H9 (cell line): Measurements from ENCODE around the gene BSDC1. TPM values are rescaled to one million over a fixed set of nuclear protein-coding genes. Genes with fewer than 3 reads are reported as not detected.

Experiments
- DNase-seq: peaks from one replicate; pipeline ENCODE4 v3.0.0-alpha.2; 2017
- H2AFZ ChIP-seq: one replicate; pipeline ENCODE4 v1.6.1; 2013; ENCODE audit warnings: mild to moderate bottlenecking, low read length, control low read depth, moderate library complexity
- H2AK5ac ChIP-seq: 2 replicates; pipeline ENCODE4 v1.6.1; 2013; ENCODE audit warnings: low read length, control low read depth, mixed read lengths; ENCODE audit not compliant: insufficient read length
- H2BK120ac ChIP-seq: one replicate; pipeline ENCODE4 v1.6.1; 2013; ENCODE audit warnings: low read depth, mild to moderate bottlenecking, low read length, control low read depth, inconsistent platforms; ENCODE audit not compliant: poor library complexity, severe bottlenecking
- H2BK12ac ChIP-seq: 2 replicates; pipeline ENCODE4 v1.6.1; 2013; ENCODE audit warnings: low read length, control low read depth, mixed read lengths, low read depth; ENCODE audit not compliant: insufficient read length
- H2BK15ac ChIP-seq: 2 replicates; pipeline ENCODE4 v1.6.1; 2013; ENCODE audit warnings: low read depth, low read length, control low read depth
- H2BK20ac ChIP-seq: one replicate; pipeline ENCODE4 v1.6.1; 2013; ENCODE audit warnings: low read depth, mild to moderate bottlenecking, low read length, control low read depth, inconsistent platforms; ENCODE audit not compliant: poor library complexity, severe bottlenecking
- H2BK5ac ChIP-seq: 2 replicates; pipeline ENCODE4 v1.6.1; 2013; ENCODE audit warnings: low read length, control low read depth, mixed read lengths; ENCODE audit not compliant: insufficient read length
- H3K14ac ChIP-seq: 2 replicates; pipeline ENCODE4 v1.6.1; 2013; ENCODE audit warnings: low read length, control low read depth; ENCODE audit not compliant: insufficient read depth
- H3K18ac ChIP-seq: 2 replicates; pipeline ENCODE4 v1.6.1; 2013; ENCODE audit warnings: low read depth, mild to moderate bottlenecking, mixed read lengths, low read length, control low read depth; ENCODE audit not compliant: insufficient read length
- H3K23ac ChIP-seq: 2 replicates; pipeline ENCODE4 v1.6.1; 2013; ENCODE audit warnings: low read length, control low read depth, mixed read lengths, low read depth; ENCODE audit not compliant: insufficient read length
- H3K23me2 ChIP-seq: 2 replicates; pipeline ENCODE4 v1.6.1; 2013; ENCODE audit warnings: low read depth, mild to moderate bottlenecking, mixed read lengths, low read length, control low read depth; ENCODE audit not compliant: insufficient read length, poor library complexity, severe bottlenecking
- H3K27ac ChIP-seq: 2 replicates; pipeline ENCODE4 v1.5.1; 2013; ENCODE audit warnings: low read length, control low read depth, mixed read lengths, low read depth; ENCODE audit not compliant: insufficient read length
- H3K27me3 ChIP-seq: 2 replicates; pipeline ENCODE4 v1.6.1; 2013; ENCODE audit warnings: low read length, control low read depth, inconsistent platforms; ENCODE audit not compliant: insufficient read depth
- H3K4ac ChIP-seq: 2 replicates; pipeline ENCODE4 v1.6.1; 2013; ENCODE audit warnings: low read depth, mild to moderate bottlenecking, control low read depth, inconsistent platforms, low read length, moderate library complexity
- H3K4me1 ChIP-seq: 2 replicates; pipeline ENCODE4 v1.6.1; 2013; ENCODE audit warnings: low read length, control low read depth, inconsistent platforms; ENCODE audit not compliant: insufficient read depth
- H3K4me2 ChIP-seq: 2 replicates; pipeline ENCODE4 v1.6.1; 2013; ENCODE audit warnings: low read length, control low read depth, mixed read lengths; ENCODE audit not compliant: insufficient read length, insufficient read depth
- H3K56ac ChIP-seq: 2 replicates; pipeline ENCODE4 v1.6.1; 2013; ENCODE audit warnings: low read depth, mild to moderate bottlenecking, mixed read lengths, low read length, control low read depth; ENCODE audit not compliant: insufficient read length
- H3K79me1 ChIP-seq: 2 replicates; pipeline ENCODE4 v1.6.1; 2013; ENCODE audit warnings: low read depth, mild to moderate bottlenecking, moderate library complexity, low read length, control low read depth, inconsistent platforms; ENCODE audit not compliant: insufficient read depth, poor library complexity, severe bottlenecking
- H3K79me2 ChIP-seq: 2 replicates; pipeline ENCODE4 v1.6.1; 2013; ENCODE audit warnings: low read length, control low read depth, inconsistent platforms; ENCODE audit not compliant: insufficient read depth
- H3K9ac ChIP-seq: 2 replicates; pipeline ENCODE4 v1.6.1; 2013; ENCODE audit warnings: low read length, control low read depth, mixed read lengths; ENCODE audit not compliant: insufficient read length; ENCODE audit errors: extremely low read depth
- H3K9me3 ChIP-seq: one replicate; pipeline ENCODE4 v1.6.1; 2013; ENCODE audit warnings: low read depth, low read length, inconsistent platforms; ENCODE audit not compliant: control insufficient read depth
- H3T11ph ChIP-seq: one replicate; pipeline ENCODE4 v1.6.1; 2013; ENCODE audit warnings: mild to moderate bottlenecking, low read length, control low read depth, inconsistent platforms
- H4K20me1 ChIP-seq: one replicate; pipeline ENCODE4 v1.6.1; 2013; ENCODE audit not compliant: control insufficient read depth, insufficient read length, insufficient read depth
- H4K5ac ChIP-seq: 2 replicates; pipeline ENCODE4 v1.6.1; 2013; ENCODE audit warnings: low read depth, mild to moderate bottlenecking, mixed read lengths, low read length, control low read depth; ENCODE audit not compliant: insufficient read length
- H4K8ac ChIP-seq: replicated peaks from 2 replicates; pipeline ENCODE4 v1.6.1; 2013; ENCODE audit warnings: low read length, control low read depth, mixed read lengths, low read depth; ENCODE audit not compliant: insufficient read length
- H4K91ac ChIP-seq: 2 replicates; pipeline ENCODE4 v1.6.1; 2013; ENCODE audit warnings: low read depth, mild to moderate bottlenecking, moderate library complexity, mixed read lengths, low read length, control low read depth; ENCODE audit not compliant: insufficient read length
- H3K27ac Mint-ChIP-seq, 3 experiments: 2 replicates in 2 of 3; 3 replicates in 1 of 3; pipeline ENCODE4 v1.8.0; 2020 to 2021; ENCODE audit warnings: mixed read lengths in 3 of 3, mild to moderate bottlenecking in 1 of 3, moderate library complexity in 1 of 3
- H3K27me3 Mint-ChIP-seq: 2 replicates; pipeline ENCODE4 v1.8.0; 2021; ENCODE audit warnings: low read depth, mild to moderate bottlenecking, moderate library complexity, mixed read lengths
- H3K36me3 Mint-ChIP-seq, 3 experiments: 2 replicates in 2 of 3; 3 replicates in 1 of 3; pipeline ENCODE4 v1.8.0; 2020 to 2021; ENCODE audit warnings: low read depth in 3 of 3, mixed read lengths in 3 of 3; ENCODE audit not compliant: insufficient read depth in 1 of 3
- H3K4me1 Mint-ChIP-seq, 2 experiments: 2 replicates each; pipeline ENCODE4 v1.8.0; 2020; ENCODE audit warnings: mixed read lengths in 2 of 2
- H3K4me3 Mint-ChIP-seq, 2 experiments: 2 replicates in 1 of 2; 3 replicates in 1 of 2; pipeline ENCODE4 v1.8.0; 2020 to 2021; ENCODE audit warnings: mild to moderate bottlenecking in 2 of 2, mixed read lengths in 2 of 2, moderate library complexity in 1 of 2
- H3K9me3 Mint-ChIP-seq, 2 experiments: 2 replicates in 1 of 2; 3 replicates in 1 of 2; pipeline ENCODE4 v1.8.0; 2020; ENCODE audit warnings: mild to moderate bottlenecking in 2 of 2, mixed read lengths in 2 of 2, moderate library complexity in 1 of 2
- WGBS: extraction: QIAGEN DNeasy Blood & Tissue Kit; methylation state at CpG from one replicate; pipeline ENCODE4 v1.1.7; 2013; ENCODE audit warnings: missing lambda C conversion rate, low lambda C conversion rate, mixed read lengths; ENCODE audit not compliant: insufficient read length; ENCODE audit errors: extremely low coverage; 5-methylcytosine and 5-hydroxymethylcytosine counted together
- total RNA-seq: library from RNA; stranded (reverse); gene quantifications from 2 replicates; pipeline ENCODE4 v1.2.1, GENCODE V29; 2021
- TF ChIP-seq, protein P1 (sequence below): fragments of 200-600 bp; sonication (generic); conservative IDR thresholded peaks from 3 replicates; pipeline ENCODE4 v1.8.0; 2021; ENCODE audit warnings: antibody characterized with exemption, mild to moderate bottlenecking

BSDC1 gene
- total RNA-seq, 1 experiment from 2014 or later = 52.6 TPM

DNA sequence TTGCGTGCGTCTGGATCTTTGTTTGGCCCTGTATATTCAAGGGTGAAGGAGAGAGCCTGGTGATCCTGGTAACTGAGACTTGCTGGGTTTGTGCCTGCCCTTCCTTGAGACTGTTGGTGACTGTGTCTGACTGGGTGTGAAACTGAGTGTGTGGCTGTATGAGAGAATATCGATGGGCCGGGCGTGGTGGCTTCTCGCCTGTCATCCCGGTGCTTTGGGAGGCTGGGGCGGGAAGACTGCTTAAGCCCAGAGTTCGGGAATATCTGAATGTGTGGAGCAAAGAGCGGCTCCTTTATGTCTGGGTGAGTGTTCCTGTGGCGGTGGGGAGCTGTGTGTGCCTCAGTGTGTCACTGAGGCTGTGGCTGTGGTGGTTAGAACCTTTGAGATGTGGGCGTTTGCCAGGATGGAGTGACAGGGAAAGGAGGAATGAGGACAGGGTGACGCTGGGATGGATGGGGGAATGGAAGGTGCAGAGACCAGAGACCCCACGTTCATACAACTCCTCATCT is 55.5 kb downstream of the BSDC1 start:
- Histone ChIP-seq H3K23ac (no peak overlapping the region), H3K79me2 (peaks cover 6% of the 10 kb centered on the region; the same call in 1 of the 2 replicates), H2AK5ac (no peak overlapping the region), H2BK5ac (no peak overlapping the region), H3K9ac (no peak overlapping the region), H3K4me1 (no peaks in the 10 kb centered on the region), H3K9me3 (no peaks in the 10 kb centered on the region), H2BK120ac (no peak overlapping the region), H3K4ac (no peak overlapping the region), H2AFZ (no peak overlapping the region), H3K27me3 (peaks cover 2% of the 10 kb centered on the region; the same call in 1 of the 2 replicates), H4K8ac (no peak overlapping the region), H2BK12ac (no peak overlapping the region), H3T11ph (no peak overlapping the region), H4K20me1 (no peaks in the 10 kb centered on the region), H3K4me2 (no peak overlapping the region), H3K27ac (no peak overlapping the region), H3K18ac (no peak overlapping the region), H3K23me2 (peaks cover 11% of the 10 kb centered on the region), H3K79me1 (no peaks in the 10 kb centered on the region), H4K91ac (no peak overlapping the region), H2BK15ac (no peak overlapping the region), H4K5ac (no peak overlapping the region), H3K14ac (no peak overlapping the region), H3K56ac (no peak overlapping the region), H2BK20ac (no peak overlapping the region)
- Mint-ChIP-seq H3K27me3 (peaks cover 36% of the 10 kb centered on the region), H3K9me3 (no peaks in the 10 kb centered on the region; a peak in 1 of 5 replicates), H3K36me3 (peaks cover 11 to 14% (median 14%) of the 10 kb centered on the region in 3 experiments), H3K27ac (no peak overlapping the region), H3K4me3 (peak overlapping the region in 1 of 2 experiments; percentile 4; a peak in 2 of 5 replicates), H3K4me1 (peaks cover 27 to 38% of the 10 kb centered on the region in 2 experiments)
- TF ChIP-seq, protein P1, sequence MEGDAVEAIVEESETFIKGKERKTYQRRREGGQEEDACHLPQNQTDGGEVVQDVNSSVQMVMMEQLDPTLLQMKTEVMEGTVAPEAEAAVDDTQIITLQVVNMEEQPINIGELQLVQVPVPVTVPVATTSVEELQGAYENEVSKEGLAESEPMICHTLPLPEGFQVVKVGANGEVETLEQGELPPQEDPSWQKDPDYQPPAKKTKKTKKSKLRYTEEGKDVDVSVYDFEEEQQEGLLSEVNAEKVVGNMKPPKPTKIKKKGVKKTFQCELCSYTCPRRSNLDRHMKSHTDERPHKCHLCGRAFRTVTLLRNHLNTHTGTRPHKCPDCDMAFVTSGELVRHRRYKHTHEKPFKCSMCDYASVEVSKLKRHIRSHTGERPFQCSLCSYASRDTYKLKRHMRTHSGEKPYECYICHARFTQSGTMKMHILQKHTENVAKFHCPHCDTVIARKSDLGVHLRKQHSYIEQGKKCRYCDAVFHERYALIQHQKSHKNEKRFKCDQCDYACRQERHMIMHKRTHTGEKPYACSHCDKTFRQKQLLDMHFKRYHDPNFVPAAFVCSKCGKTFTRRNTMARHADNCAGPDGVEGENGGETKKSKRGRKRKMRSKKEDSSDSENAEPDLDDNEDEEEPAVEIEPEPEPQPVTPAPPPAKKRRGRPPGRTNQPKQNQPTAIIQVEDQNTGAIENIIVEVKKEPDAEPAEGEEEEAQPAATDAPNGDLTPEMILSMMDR = no peak
- WGBS = no CpG with 5 or more reads among the region's 14 CpGs
- DNase-seq = no peak
